ENCODE measurements around the gene PTPRG.

- no peak for TF ChIP-seq EZH2 (IDR thresholded peaks at IDR 0.05; ENCODE audit: low read depth, unreplicated experiment)
- no peak for TF ChIP-seq ZNF114 (CRISPR knock-in tag; IDR thresholded peaks at IDR 0.05)
- TF ChIP-seq CTCF (conservative IDR thresholded peaks at IDR 0.05; ENCODE audit: low read depth in 2 of 2), result no peak
Observed at GRCh38 chr3:61789861-61790260, 228.5 kb downstream of the PTPRG start.

Data from GM23338 (cell line).